NCI-H128 (cell line): Measurements from ENCODE around the gene LYL1.

Experiments
- DNase-seq: peaks from one replicate; lab custom pipeline; 2025; ENCODE audit not compliant: unreplicated experiment; lab: John Stamatoyannopoulos, UW

LYL1 gene

GRCh38 chr19:13094106-13094504 is 8.6 kb downstream of the LYL1 start:
- DNase-seq: no peak

GRCh38 chr19:13093407-13094105 is 9.1 kb downstream of the LYL1 start:
- DNase-seq: peak; percentile 60

- DNase-seq: no peak
These were observed 9.9 kb downstream of the LYL1 start for GRCh38 chr19:13092606-13093235.

- DNase-seq: no peak
These were observed 10.5 kb downstream of the LYL1 start for GRCh38 chr19:13092158-13092543.

GRCh38 chr19:13091400-13092157 is 11.1 kb downstream of the LYL1 start:
- no peak for DNase-seq

GRCh38 chr19:13090511-13091231 is 12.0 kb downstream of the LYL1 start:
- DNase-seq: no peak

GRCh38 chr19:13089857-13090507 is 12.7 kb downstream of the LYL1 start:
- DNase-seq: no peak

- no peak for DNase-seq
These were observed 13.4 kb downstream of the LYL1 start for GRCh38 chr19:13089139-13089856.

GRCh38 chr19:13087795-13088537 is 14.7 kb downstream of the LYL1 start:
- DNase-seq: no peak

- no peak for DNase-seq
These were observed 15.4 kb downstream of the LYL1 start for GRCh38 chr19:13087295-13087694.

GRCh38 chr19:13086341-13086740 is 16.3 kb downstream of the LYL1 start:
- no peak for DNase-seq

- DNase-seq: no peak
These were observed 17.0 kb downstream of the LYL1 start for GRCh38 chr19:13085666-13086065.

GRCh38 chr19:13083627-13084026 is 19.0 kb downstream of the LYL1 start:
- DNase-seq: no peak

GRCh38 chr19:13083008-13083404 is 19.7 kb downstream of the LYL1 start:
- DNase-seq: no peak

GRCh38 chr19:13082192-13083007 is 20.3 kb downstream of the LYL1 start:
- peak; percentile 66 for DNase-seq

- no peak for DNase-seq
These were observed 23.1 kb downstream of the LYL1 start for GRCh38 chr19:13079542-13079986.

GRCh38 chr19:13078897-13079541 is 23.6 kb downstream of the LYL1 start:
- DNase-seq: no peak

- no peak for DNase-seq
These were observed 24.3 kb downstream of the LYL1 start for GRCh38 chr19:13078381-13078780.
